CD4-positive, alpha-beta memory T cell (primary cell): ENCODE results near the gene ENOSF1. TPM values are rescaled to one million over a fixed set of nuclear protein-coding genes. Genes with fewer than 3 reads are reported as not detected.

ENCODE experiments used
- polyA plus RNA-seq, 2 donors: library from polyadenylated mRNA; unstranded; fragments of 300-500 nt; fragmentation: Illumina TruSeq; gene quantifications; one replicate each; pipeline ENCODE4 v1.2.3, GENCODE V29; 2021
- total RNA-seq, 2 experiments: library from RNA; stranded (reverse); gene quantifications; one replicate each; pipeline ENCODE4 v1.2.3, GENCODE V29; 2021

The ENOSF1 gene
- total and polyA plus RNA-seq, 4 experiments from 2014 or later = 11.6 to 133 (median 60.5) TPM

Other genes starting within 250 kb of the ENOSF1 start
- gene COLEC12, start 211.9 kb downstream of the ENOSF1 start, total RNA-seq = under 1 TPM; 0.17 to 0.28 TPM
- not detected for gene COLEC12, start 211.9 kb downstream of the ENOSF1 start, polyA plus RNA-seq
- not detected for gene CETN1, start 132.2 kb downstream of the ENOSF1 start, total RNA-seq
- gene CETN1, start 132.2 kb downstream of the ENOSF1 start, polyA plus RNA-seq = not detected
- not detected for gene CLUL1, start 115.6 kb downstream of the ENOSF1 start, total RNA-seq
- gene CLUL1, start 115.6 kb downstream of the ENOSF1 start, polyA plus RNA-seq = not detected
- not detected for gene TYMS, start 55.0 kb downstream of the ENOSF1 start, total RNA-seq
- gene TYMS, start 55.0 kb downstream of the ENOSF1 start, polyA plus RNA-seq = under 1 TPM in 1 of 2 donors, not detected in 1; 0.33 TPM
- 1 to 10 TPM; 4.9 to 7.9 TPM for gene YES1, start 99.6 kb upstream of the ENOSF1 start, total RNA-seq
- gene YES1, start 99.6 kb upstream of the ENOSF1 start, polyA plus RNA-seq = 1 to 10 TPM; 1.9 to 2.0 TPM
- gene ADCYAP1, start 192.2 kb upstream of the ENOSF1 start, total RNA-seq = not detected
- not detected for gene ADCYAP1, start 192.2 kb upstream of the ENOSF1 start, polyA plus RNA-seq